HEK293 (cell line): Measurements from ENCODE around the gene IFT122.

ENCODE experiments used
- CTCF ChIA-PET: fragments of 350-600 bp; formaldehyde crosslinking; extraction: SDS; loops from one replicate; lab custom pipeline; 2021; ENCODE audit warnings: antibody characterized with exemption; lab: Yijun Ruan, JAX
- POLR2A ChIA-PET: fragments of 300-600 bp; formaldehyde crosslinking; extraction: SDS; loops from one replicate; lab custom pipeline; 2020; ENCODE audit warnings: antibody characterized with exemption, inconsistent platforms; lab: Yijun Ruan, JAX
- H3K27ac ChIP-seq: fragments of 200-500 bp; sonication (Bioruptor generic); 2 replicates; pipeline ENCODE4 v1.5.1; 2014; ENCODE audit warnings: low read depth, low read length, control low read depth, inconsistent platforms; ENCODE audit errors: extremely low read depth
- H3K36me3 ChIP-seq, 2 experiments: fragments of 200-500 bp in 1 of 2; sonication (Bioruptor generic) in 1 of 2; 1 replicate in 1 of 2; 2 replicates in 1 of 2; pipeline ENCODE4 v1.5.1; 2014 to 2017; ENCODE audit warnings: inconsistent platforms in 2 of 2, low read length in 2 of 2; ENCODE audit not compliant: control insufficient read depth in 2 of 2, insufficient read depth in 1 of 2
- H3K4me1 ChIP-seq: fragments of 200-500 bp; sonication (Bioruptor generic); 2 replicates; pipeline ENCODE4 v1.5.1; 2014; ENCODE audit warnings: mild to moderate bottlenecking, low read length, inconsistent platforms; ENCODE audit not compliant: control insufficient read depth, insufficient read depth
- H3K4me3 ChIP-seq: 2 replicates; pipeline ENCODE4 v1.5.1; 2011; ENCODE audit warnings: low read depth, mild to moderate bottlenecking, control low read depth, low read length, moderate library complexity
- H3K9me3 ChIP-seq: fragments of 200-500 bp; sonication (Bioruptor generic); 2 replicates; pipeline ENCODE4 v1.5.1; 2014; ENCODE audit warnings: low read depth, low read length, inconsistent platforms; ENCODE audit not compliant: control insufficient read depth, insufficient read depth
- CTCF ChIP-seq: fragments of 450-650 bp; formaldehyde crosslinking; IDR thresholded peaks from 2 replicates; pipeline ENCODE4 v1.5.1; 2016; ENCODE audit warnings: missing biosample characterization, missing genetic modification characterization
- EGR2 ChIP-seq: fragments of 450-650 bp; formaldehyde crosslinking; IDR thresholded peaks from 2 replicates; pipeline ENCODE4 v1.5.1; 2016; ENCODE audit warnings: low read depth, missing biosample characterization, missing genetic modification characterization
- KLF9 ChIP-seq: fragments of 450-650 bp; formaldehyde crosslinking; IDR thresholded peaks from 2 replicates; pipeline ENCODE4 v1.5.1; 2016; ENCODE audit warnings: missing biosample characterization, missing genetic modification characterization, low read depth
- OVOL3 ChIP-seq: fragments of 450-650 bp; formaldehyde crosslinking; IDR thresholded peaks from 2 replicates; pipeline ENCODE4 v1.5.1; 2016; ENCODE audit warnings: missing biosample characterization, missing genetic modification characterization
- PRDM10 ChIP-seq: fragments of 450-650 bp; formaldehyde crosslinking; IDR thresholded peaks from 2 replicates; pipeline ENCODE4 v1.5.1; 2016; ENCODE audit warnings: missing biosample characterization, missing genetic modification characterization
- SCRT2 ChIP-seq: fragments of 450-650 bp; formaldehyde crosslinking; IDR thresholded peaks from 2 replicates; pipeline ENCODE4 v1.5.1; 2016; ENCODE audit warnings: missing biosample characterization, missing genetic modification characterization
- SP2 ChIP-seq: fragments of 450-650 bp; formaldehyde crosslinking; IDR thresholded peaks from 2 replicates; pipeline ENCODE4 v1.5.1; 2016; ENCODE audit warnings: missing biosample characterization, missing genetic modification characterization
- SP7 ChIP-seq: fragments of 450-650 bp; formaldehyde crosslinking; IDR thresholded peaks from 2 replicates; pipeline ENCODE4 v1.5.1; 2016; ENCODE audit warnings: missing biosample characterization, missing genetic modification characterization
- TRIM28 ChIP-seq: IDR thresholded peaks from 2 replicates; pipeline ENCODE4 v1.6.1; 2011; ENCODE audit warnings: low read length, control low read depth, borderline replicate concordance
- ZBTB1 ChIP-seq: fragments of 450-650 bp; formaldehyde crosslinking; IDR thresholded peaks from 2 replicates; pipeline ENCODE4 v1.5.1; 2016; ENCODE audit warnings: missing biosample characterization, missing genetic modification characterization
- ZBTB21 ChIP-seq: fragments of 450-650 bp; formaldehyde crosslinking; IDR thresholded peaks from 2 replicates; pipeline ENCODE4 v1.5.1; 2017; ENCODE audit warnings: missing biosample characterization, missing genetic modification characterization
- ZBTB6 ChIP-seq: fragments of 450-650 bp; formaldehyde crosslinking; IDR thresholded peaks from 2 replicates; pipeline ENCODE4 v1.5.1; 2017; ENCODE audit warnings: missing biosample characterization, missing genetic modification characterization
- ZFP69B ChIP-seq: fragments of 450-650 bp; formaldehyde crosslinking; IDR thresholded peaks from 2 replicates; pipeline ENCODE4 v1.5.1; 2016; ENCODE audit warnings: missing biosample characterization, missing genetic modification characterization
- ZNF121 ChIP-seq: fragments of 450-650 bp; formaldehyde crosslinking; IDR thresholded peaks from 2 replicates; pipeline ENCODE4 v1.5.1; 2016; ENCODE audit warnings: missing biosample characterization, missing genetic modification characterization
- ZNF146 ChIP-seq: fragments of 450-650 bp; formaldehyde crosslinking; IDR thresholded peaks from 2 replicates; pipeline ENCODE4 v1.5.1; 2016; ENCODE audit warnings: missing biosample characterization, missing genetic modification characterization
- ZNF16 ChIP-seq: fragments of 450-650 bp; formaldehyde crosslinking; IDR thresholded peaks from 2 replicates; pipeline ENCODE4 v1.5.1; 2016; ENCODE audit warnings: low read depth, missing biosample characterization, missing genetic modification characterization
- ZNF26 ChIP-seq: fragments of 450-650 bp; formaldehyde crosslinking; IDR thresholded peaks from 2 replicates; pipeline ENCODE4 v1.5.1; 2016; ENCODE audit warnings: missing biosample characterization, missing genetic modification characterization
- ZNF521 ChIP-seq: fragments of 450-650 bp; formaldehyde crosslinking; IDR thresholded peaks from 2 replicates; pipeline ENCODE4 v1.5.1; 2017; ENCODE audit warnings: missing biosample characterization, mild to moderate bottlenecking, missing genetic modification characterization
- ZNF677 ChIP-seq: fragments of 450-650 bp; IDR thresholded peaks from 2 replicates; pipeline ENCODE4 v1.5.0; 2018; ENCODE audit warnings: missing biosample characterization, mild to moderate bottlenecking, missing genetic modification characterization, moderate library complexity
- ZSCAN18 ChIP-seq: fragments of 450-650 bp; formaldehyde crosslinking; IDR thresholded peaks from 2 replicates; pipeline ENCODE4 v1.5.1; 2016; ENCODE audit warnings: missing biosample characterization, missing genetic modification characterization

IFT122 gene

GRCh38 chr3:129534428-129535027 is 94.5 kb downstream of the IFT122 start (continued):
- TF ChIP-seq ZBTB1 (no peak), SP2 (no peak), SP7 (tag by site-specific recombination) (peak; percentile 42; the same call in 1 of the 2 replicates), KLF9 (no peak), TRIM28 (no peak), ZNF121 (tag by site-specific recombination) (no peak), ZBTB6 (tag by site-specific recombination) (peak; percentile 94), ZNF677 (tag by site-specific recombination) (no peak), CTCF (no peak), ZNF26 (no peak), ZSCAN18 (tag by site-specific recombination) (no peak), ZNF521 (tag by site-specific recombination) (no peak), OVOL3 (tag by site-specific recombination) (no peak), ZBTB21 (tag by site-specific recombination) (0 out of 2 replicates have a peak, but pooled peaks have one; percentile 12), ZNF146 (tag by site-specific recombination) (no peak), ZNF16 (tag by site-specific recombination) (no peak), ZFP69B (tag by site-specific recombination) (no peak)

GRCh38 chr3:129535075-129535474 is 95.1 kb downstream of the IFT122 start:
- Histone ChIP-seq H3K4me1 (no peaks in the 10 kb centered on the region), H3K4me3 (no peak overlapping the region), H3K36me3 (no peaks in the 10 kb centered on the region), H3K9me3 (no peaks in the 10 kb centered on the region), H3K27ac (no peak overlapping the region)
- TF ChIP-seq SCRT2 (tag by site-specific recombination) (no peak), PRDM10 (tag by site-specific recombination) (peak; percentile 4; the same call in 1 of the 2 replicates), EGR2 (tag by site-specific recombination) (no peak)
- ChIA-PET CTCF (interaction anchor here (0.6 to 0.8 kb wide), 2 partner anchors 21 to 45 kb away, joined by 3 to 4 read pairs; no protein-coding TSS in a partner anchor), POLR2A (no interaction called here)
